Brain pericyte (primary cell): ENCODE data around the gene RPL22L1.
"Not testable (repeated sequence)": the region's sequence is repeated elsewhere in the genome, so short reads cannot be mapped to it uniquely, and the experiment has no call there.

Experiments
- DNase-seq: peaks from one replicate; pipeline ENCODE4 v3.0.0-alpha.2; 2012; ENCODE audit warnings: low read depth, low spot score

Gene RPL22L1

DNA sequence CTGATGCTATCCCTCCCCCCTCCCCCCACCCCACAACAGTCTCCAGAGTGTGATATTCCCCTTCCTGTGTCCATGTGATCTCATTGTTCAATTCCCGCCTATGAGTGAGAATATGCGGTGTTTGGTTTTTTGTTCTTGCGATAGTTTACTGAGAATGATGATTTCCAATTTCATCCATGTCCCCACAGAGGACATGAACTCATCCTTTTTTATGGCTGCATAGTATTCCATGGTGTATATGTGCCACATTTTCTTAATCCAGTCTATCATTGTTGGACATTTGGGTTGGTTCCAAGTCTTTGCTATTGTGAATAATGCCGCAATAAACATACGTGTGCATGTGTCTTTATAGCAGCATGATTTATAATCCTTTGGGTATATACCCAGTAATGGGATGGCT, 8.7 kb upstream of the RPL22L1 start:
- DNase-seq, result not testable (repeated sequence)

DNA sequence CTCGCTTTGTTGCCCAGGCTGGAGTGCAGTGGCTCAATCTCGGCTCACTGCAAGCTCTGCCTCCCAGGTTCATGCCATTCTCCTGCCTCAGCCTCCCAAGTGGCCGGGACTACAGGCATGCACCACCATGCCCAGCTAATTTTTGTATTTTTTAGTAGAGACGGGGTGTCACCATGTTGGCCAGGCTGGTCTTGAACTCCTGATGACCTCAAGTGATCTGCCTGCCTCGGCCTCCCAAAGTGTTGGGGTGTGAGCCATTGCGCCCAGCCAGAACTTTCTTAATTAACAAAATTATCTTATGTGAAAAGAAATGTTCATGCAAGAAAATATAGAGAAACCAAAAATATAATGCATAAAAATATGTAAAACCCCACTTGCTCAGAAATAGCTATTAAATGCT, 7.3 kb upstream of the RPL22L1 start:
- not testable (repeated sequence) for DNase-seq

DNA sequence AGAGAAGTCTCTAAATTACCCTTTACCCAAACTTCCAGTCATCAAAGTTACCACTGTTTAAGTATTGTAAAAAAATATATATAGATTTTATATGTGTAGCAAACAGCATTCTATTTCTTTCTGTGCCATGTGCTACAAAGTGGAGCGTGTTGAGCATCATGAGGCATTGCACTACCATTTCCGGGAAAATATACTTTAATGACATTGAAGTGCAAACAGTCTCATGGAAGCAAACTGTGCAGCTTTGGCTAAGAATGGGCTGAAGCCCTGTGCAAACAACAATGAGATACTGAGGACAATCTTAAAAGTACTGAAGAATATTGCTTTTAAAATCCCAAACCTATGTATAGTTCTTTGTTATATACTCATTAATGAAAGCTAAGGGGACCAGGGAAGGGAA, 6.5 kb upstream of the RPL22L1 start:
- no peak for DNase-seq

GRCh38 chr3:170869239-170869590, 780 bp downstream of the RPL22L1 start:
- DNase-seq, result no peak

- DNase-seq, result no peak
Measured at GRCh38 chr3:170868577-170869238, 1.3 kb downstream of the RPL22L1 start.

DNA sequence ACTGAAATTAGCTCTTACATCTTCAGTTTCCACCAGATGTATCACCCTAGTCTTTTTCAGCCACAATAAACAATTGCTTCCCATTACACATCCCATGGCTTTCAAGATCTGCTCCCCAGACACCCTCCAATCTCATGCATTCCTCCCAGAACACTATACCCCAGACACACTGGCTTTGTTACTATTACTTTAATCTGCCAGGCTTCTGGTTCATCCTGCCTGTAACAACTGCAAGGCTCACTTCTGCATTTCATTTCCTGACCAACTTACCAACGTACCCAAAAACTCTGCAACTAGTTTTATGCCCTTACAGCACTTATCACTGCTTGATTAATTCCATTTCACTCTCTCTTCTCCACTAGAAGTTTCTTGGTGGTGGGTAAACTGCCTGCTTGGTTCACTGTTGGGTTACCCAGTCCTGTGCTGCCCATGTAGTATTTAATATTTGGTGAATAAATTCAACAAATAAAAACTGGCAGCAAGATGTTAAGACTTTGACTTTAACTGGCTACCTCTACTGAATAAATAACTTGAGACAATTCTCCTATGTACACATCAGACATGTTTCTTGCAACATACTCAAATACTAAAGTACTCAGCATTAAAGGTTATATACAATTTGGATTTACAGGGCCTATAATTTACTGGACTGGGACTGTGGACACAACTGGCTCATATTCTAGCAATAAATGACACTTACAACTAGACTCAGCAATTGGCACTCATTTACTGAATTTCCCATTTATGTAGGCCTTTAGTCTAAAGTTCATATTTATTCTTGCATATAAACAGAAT, 2.7 kb downstream of the RPL22L1 start:
- no peak for DNase-seq

- no peak for DNase-seq
Measured at GRCh38 chr3:170866499-170866898, 3.5 kb downstream of the RPL22L1 start.

- no peak for DNase-seq
Measured at GRCh38 chr3:170865209-170866094, 4.5 kb downstream of the RPL22L1 start.

DNA sequence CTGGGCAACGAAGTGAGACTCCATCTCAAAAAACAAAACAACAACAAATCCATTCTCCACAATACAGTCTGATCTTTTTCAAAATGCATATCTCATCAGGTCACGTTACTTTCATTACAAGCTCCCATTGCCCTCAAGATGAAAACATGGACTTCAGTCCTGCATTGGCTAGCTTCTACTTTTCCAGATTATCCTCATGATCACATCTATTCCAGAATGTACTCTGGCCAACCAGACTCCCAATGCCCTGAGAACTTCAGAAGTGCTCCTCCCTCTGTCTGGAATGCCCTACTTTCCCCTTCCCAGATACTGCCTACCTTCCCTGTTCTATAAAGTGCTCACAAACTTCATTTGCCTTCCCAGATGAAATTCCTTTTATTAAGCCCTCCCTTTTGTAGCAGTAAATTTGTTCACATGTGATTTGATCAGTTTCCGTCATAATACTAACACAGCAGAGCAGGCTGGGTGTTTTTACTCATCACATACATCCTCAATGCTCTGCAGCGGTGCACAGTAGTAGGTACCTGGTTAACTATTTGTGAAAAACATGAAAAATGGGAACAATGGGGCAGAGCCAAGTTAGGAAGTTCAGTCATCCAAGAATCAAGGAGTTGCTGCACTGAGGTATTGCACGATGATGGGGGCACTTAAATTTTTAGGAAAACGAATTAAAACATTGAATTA, 5.3 kb downstream of the RPL22L1 start:
- DNase-seq, result no peak

- DNase-seq, result no peak
Measured at GRCh38 chr3:170863816-170864215, 6.2 kb downstream of the RPL22L1 start.

DNA sequence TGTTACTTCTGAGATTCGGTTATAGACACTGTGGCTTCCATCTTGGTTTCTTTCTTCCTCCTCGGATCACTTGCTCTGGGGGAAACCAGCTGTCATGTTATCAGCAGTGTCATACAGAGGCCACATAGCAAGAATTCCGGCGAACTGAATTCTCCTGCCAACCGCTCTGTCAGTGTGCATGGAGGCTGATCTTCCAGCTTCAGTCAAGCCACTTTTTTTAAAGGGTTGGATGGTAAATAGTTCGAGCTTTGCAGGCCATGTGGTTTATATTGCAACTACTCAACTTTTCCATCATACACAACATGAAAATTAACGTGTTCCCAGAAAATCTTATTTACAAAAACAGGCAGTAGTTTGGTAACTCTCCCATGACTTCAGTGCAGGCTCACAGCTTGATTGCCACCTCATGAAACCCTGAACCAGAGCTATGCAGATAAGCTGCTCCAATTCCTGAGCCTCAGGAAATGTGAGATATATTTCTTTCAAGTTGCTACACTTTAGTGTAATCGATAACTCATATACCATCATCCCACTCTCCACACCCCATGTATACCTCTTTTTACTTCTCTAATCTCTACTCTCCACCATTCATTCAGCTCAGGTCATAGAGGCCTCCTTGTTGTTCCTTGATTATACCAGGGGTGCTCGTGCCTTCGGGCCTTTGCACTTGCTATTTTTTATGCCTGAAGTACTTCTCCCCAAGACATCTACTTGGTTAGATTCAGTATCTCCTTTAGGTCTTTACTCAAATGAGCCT, 7.2 kb downstream of the RPL22L1 start:
- DNase-seq, result no peak

DNA sequence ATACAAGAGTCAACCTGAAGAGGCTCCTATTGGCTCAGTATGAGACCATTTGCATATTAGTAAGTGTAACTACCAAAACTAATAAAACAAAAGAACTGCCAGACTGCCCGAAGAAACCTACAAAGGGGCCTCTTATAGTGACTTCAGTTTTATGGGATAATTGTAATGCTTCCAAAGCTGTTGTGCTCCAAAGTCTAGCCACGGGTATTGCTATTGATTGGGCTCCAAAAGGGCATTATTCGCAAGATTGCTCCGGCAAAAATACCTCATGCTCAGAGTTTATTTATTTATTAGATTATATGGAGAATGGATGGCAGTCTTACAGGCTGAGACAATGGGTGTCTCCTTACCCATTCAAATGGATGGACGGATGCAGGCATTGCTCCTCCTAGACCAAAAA, 11.4 kb downstream of the RPL22L1 start:
- no peak for DNase-seq

GRCh38 chr3:170852324-170852723, 17.7 kb downstream of the RPL22L1 start:
- no peak for DNase-seq

DNA sequence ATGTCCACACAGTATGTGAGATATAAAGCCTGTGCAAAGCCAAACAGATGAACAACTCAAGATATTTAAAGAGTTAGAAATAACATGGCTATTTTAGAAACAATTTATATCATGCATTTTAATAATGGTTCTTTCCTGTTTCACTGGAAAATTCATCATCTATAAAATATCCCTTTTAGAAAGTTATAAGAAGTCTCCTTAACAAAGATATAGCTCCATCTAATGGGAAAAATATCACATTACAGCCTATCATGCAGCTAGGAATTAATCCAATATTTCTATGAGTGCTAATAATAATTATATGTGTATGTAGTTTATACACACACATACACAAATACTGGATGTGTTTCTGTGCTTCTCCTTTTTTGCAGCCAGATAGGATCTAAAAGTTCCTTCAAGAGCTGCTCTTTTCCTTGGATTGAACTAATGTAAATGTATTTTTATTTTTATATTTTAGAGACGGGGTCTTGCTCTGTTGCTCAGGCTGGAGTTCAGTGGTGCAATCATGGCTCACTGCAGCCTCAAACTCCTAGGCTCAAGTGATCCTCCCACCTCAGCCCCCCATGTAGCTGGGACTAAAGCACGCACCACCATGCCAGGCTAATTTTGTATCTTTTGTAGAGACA, 21.6 kb downstream of the RPL22L1 start:
- DNase-seq, result no peak

DNA sequence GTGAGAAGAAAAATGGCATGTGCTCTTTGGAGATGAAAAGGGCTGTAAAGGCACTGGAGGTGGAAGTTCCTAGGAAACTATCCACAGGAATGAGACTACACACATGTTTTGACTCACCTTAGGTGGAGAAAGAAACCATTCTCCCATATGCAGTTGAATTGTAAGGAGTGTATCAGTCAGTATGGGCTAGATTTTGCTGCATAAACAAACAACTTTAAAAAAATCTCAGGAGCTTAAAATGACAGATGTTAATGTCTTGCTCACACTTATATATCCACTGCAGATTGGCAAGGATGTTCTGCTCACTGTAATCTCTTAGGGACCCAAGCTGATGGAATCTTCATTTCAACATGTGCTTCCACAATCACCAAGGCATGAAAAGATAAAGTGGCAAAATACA, 25.6 kb downstream of the RPL22L1 start:
- no peak for DNase-seq

GRCh38 chr3:170840291-170840859, 29.6 kb downstream of the RPL22L1 start:
- DNase-seq, result peak; percentile 84

GRCh38 chr3:170839518-170840100, 30.4 kb downstream of the RPL22L1 start:
- DNase-seq, result no peak

DNA sequence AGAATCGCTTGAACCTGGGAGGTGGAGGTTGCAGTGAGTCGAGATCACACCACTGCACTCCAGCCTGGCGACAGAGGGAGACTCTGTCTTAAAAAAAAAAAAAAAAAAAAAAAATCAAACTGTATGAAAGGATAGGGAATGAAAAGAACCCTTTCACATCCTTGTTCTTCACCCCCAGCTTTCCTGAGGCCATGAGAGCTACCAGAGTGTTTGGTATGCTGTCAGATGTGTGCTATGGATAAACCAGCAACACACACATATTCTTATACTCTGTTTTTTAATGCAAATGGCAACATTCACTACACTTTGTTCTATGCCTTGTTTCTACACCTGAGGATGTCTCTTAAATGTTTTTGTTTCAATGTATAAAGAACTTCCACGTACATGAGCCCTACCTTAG, 33.5 kb downstream of the RPL22L1 start:
- DNase-seq, result no peak

DNA sequence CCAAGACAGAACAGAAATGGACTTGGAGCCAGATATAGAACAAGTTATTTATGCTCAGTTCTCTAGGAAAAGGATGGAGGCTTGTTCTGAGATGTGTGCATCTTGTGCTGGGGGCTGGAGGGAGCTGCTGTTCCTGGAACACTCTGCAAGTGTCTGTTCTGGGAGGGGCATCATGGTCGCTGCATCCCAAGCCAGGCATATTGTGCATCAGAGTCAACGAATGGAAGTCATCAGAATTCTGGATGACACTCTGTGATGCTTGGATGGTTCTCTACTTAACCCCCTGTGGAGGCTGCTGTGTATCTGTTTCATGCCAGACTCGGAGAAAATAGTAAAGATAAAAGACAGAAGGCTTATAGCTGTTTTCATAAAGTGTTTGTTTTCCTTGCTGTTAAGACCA, 34.7 kb downstream of the RPL22L1 start:
- peak; percentile 86 for DNase-seq

DNA sequence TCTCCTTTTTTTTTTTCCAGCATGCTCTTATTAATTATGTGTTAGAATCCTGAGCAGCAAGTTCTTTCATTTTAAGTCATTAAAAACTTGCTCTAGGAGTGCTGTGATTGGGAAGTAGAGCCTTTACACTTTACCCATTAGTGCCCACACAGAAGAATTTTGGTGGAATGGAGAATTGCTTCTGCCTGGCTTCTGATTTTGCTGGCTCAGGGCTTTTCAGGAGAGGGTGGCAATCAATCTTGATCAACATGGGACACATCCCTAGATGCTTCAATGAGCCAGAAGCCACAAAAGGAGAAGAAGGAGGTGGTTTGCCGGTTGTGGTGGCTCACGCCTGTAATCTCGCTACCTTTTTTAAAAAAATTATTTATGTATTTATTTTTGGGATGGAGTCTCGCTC, 39.4 kb downstream of the RPL22L1 start:
- no peak for DNase-seq
